H1 (cell line): ENCODE data around the gene DEUP1. TPM values are rescaled to one million over a fixed set of nuclear protein-coding genes. Genes with fewer than 3 reads are reported as not detected.

Experiments used
- CTCF ChIA-PET: fragments of 300-600 bp; sonication (Branson Sonifier 250); formaldehyde crosslinking; loops from one replicate; lab custom pipeline; 2021; ENCODE audit not compliant: partially characterized antibody; lab: Charles Lee
- POLR2A ChIA-PET: fragments of 300-600 bp; sonication (Branson Sonifier 250); formaldehyde crosslinking; loops from one replicate; lab custom pipeline; 2021; ENCODE audit warnings: inconsistent platforms; ENCODE audit not compliant: partially characterized antibody; lab: Charles Lee
- DNase-seq, 2 experiments: peaks; one replicate each; pipeline versions ENCODE4 v3.0.0 to v3.0.0-alpha.2; 2010 to 2022; ENCODE audit warnings: low spot score in 2 of 2, low read depth in 1 of 2, mixed read lengths in 1 of 2
- FAIRE-seq: peaks from 2 replicates; lab custom pipeline; 2011; peaks lifted over from hg19 to GRCh38; lab: Jason Lieb, UNC
- H2AFZ ChIP-seq: 2 replicates; pipeline ENCODE4 v1.8.1; 2012; ENCODE audit warnings: low read length, inconsistent platforms
- H2AK5ac ChIP-seq: 2 replicates; pipeline ENCODE4 v1.6.1; 2013; ENCODE audit warnings: low read depth, low read length
- H2BK120ac ChIP-seq: replicated peaks from 2 replicates; pipeline ENCODE3; 2013; ENCODE audit warnings: low read depth, low read length, inconsistent platforms
- H2BK12ac ChIP-seq: 2 replicates; pipeline ENCODE4 v1.6.1; 2013; ENCODE audit warnings: low read depth, low read length
- H2BK15ac ChIP-seq: 2 replicates; pipeline ENCODE4 v1.6.1; 2013; ENCODE audit warnings: low read length
- H2BK20ac ChIP-seq: 2 replicates; pipeline ENCODE4 v1.6.1; 2013; ENCODE audit warnings: low read length
- H2BK5ac ChIP-seq: 2 replicates; pipeline ENCODE4 v1.6.1; 2013; ENCODE audit warnings: low read depth, low read length
- H3K14ac ChIP-seq: 2 replicates; pipeline ENCODE4 v1.6.1; 2013; ENCODE audit warnings: inconsistent platforms; ENCODE audit not compliant: insufficient read length
- H3K18ac ChIP-seq: 2 replicates; pipeline ENCODE4 v1.6.1; 2013; ENCODE audit warnings: low read length; ENCODE audit errors: extremely low read depth
- H3K23ac ChIP-seq: 2 replicates; pipeline ENCODE4 v1.6.1; 2013; ENCODE audit warnings: inconsistent platforms; ENCODE audit not compliant: insufficient read length
- H3K23me2 ChIP-seq: 2 replicates; pipeline ENCODE4 v1.6.1; 2013; ENCODE audit warnings: low read depth, low read length
- H3K27ac ChIP-seq: 2 replicates; pipeline ENCODE4 v1.6.1; 2011; ENCODE audit warnings: low read depth, low read length, inconsistent platforms
- H3K27me3 ChIP-seq, 4 experiments: replicated peaks in 1 of 4; 1 replicate in 1 of 4; 2 replicates in 3 of 4; pipeline versions ENCODE4 v1.6.1 to v1.8.1; 2011 to 2013; ENCODE audit warnings: low read length in 3 of 4, mild to moderate bottlenecking in 3 of 4, inconsistent platforms in 2 of 4, mixed read lengths in 2 of 4, moderate library complexity in 1 of 4; ENCODE audit not compliant: control insufficient read depth in 3 of 4, insufficient read depth in 3 of 4; ENCODE audit errors: extremely low read depth in 1 of 4
- H3K36me3 ChIP-seq, 4 experiments: 2 replicates each; pipeline versions ENCODE4 v1.6.1 to v1.8.1; 2011 to 2013; ENCODE audit warnings: mild to moderate bottlenecking in 4 of 4, low read length in 3 of 4, moderate library complexity in 2 of 4, control low read depth in 1 of 4, inconsistent platforms in 1 of 4; ENCODE audit not compliant: insufficient read depth in 4 of 4, control insufficient read depth in 2 of 4
- H3K4ac ChIP-seq: replicated peaks from 2 replicates; pipeline ENCODE3; 2013; ENCODE audit warnings: low read length, low read depth, mixed read lengths, inconsistent platforms; ENCODE audit not compliant: insufficient read length
- H3K4me1 ChIP-seq, 4 experiments: replicated peaks in 1 of 4; 1 replicate in 1 of 4; 2 replicates in 3 of 4; pipeline versions ENCODE4 v1.6.1 to v1.8.1; 2011 to 2013; ENCODE audit warnings: low read length in 3 of 4, inconsistent platforms in 2 of 4, mixed read lengths in 1 of 4; ENCODE audit not compliant: insufficient read depth in 4 of 4, control insufficient read depth in 3 of 4
- H3K4me2 ChIP-seq, 2 experiments: 2 replicates each; pipeline versions ENCODE4 v1.6.1 to v1.8.1; 2011 to 2013; ENCODE audit warnings: low read depth in 2 of 2, low read length in 2 of 2, control low read depth in 1 of 2, inconsistent platforms in 1 of 2, mild to moderate bottlenecking in 1 of 2; ENCODE audit not compliant: insufficient read depth in 1 of 2
- H3K4me3 ChIP-seq, 4 experiments: fragments of 200-600, 300-600 bp in 1 of 4; sonication (generic), shearing (Covaris generic), sonication (Bioruptor Twin) in 1 of 4; 2 replicates each; pipeline versions ENCODE4 v1.5.1 to v1.8.1; 2011 to 2016; ENCODE audit warnings: low read length in 4 of 4, low read depth in 3 of 4, control low read depth in 2 of 4, inconsistent platforms in 2 of 4, mild to moderate bottlenecking in 2 of 4, mixed read lengths in 1 of 4, moderate library complexity in 1 of 4; ENCODE audit not compliant: insufficient read depth in 2 of 4; ENCODE audit errors: extremely low read depth in 1 of 4
- H3K56ac ChIP-seq: replicated peaks from 2 replicates; pipeline ENCODE3; 2013; ENCODE audit warnings: low read depth, mild to moderate bottlenecking, mixed read lengths, low read length, inconsistent platforms; ENCODE audit not compliant: insufficient read length
- H3K79me1 ChIP-seq: 2 replicates; pipeline ENCODE4 v1.6.1; 2013; ENCODE audit warnings: low read depth, low read length, control low read depth
- H3K79me2 ChIP-seq, 2 experiments: 2 replicates each; pipeline versions ENCODE4 v1.6.1 to v1.8.1; 2012 to 2013; ENCODE audit warnings: low read length in 2 of 2, mild to moderate bottlenecking in 2 of 2, inconsistent platforms in 1 of 2; ENCODE audit not compliant: insufficient read depth in 2 of 2, control insufficient read depth in 1 of 2
- H3K9ac ChIP-seq, 4 experiments: replicated peaks in 1 of 4; 1 replicate in 1 of 4; 2 replicates in 3 of 4; pipeline versions ENCODE4 v1.6.1 to v1.8.1; 2011 to 2013; ENCODE audit warnings: low read depth in 3 of 4, low read length in 3 of 4, control low read depth in 2 of 4, mild to moderate bottlenecking in 2 of 4, moderate library complexity in 2 of 4, inconsistent platforms in 1 of 4; ENCODE audit errors: extremely low read depth in 1 of 4
- H3K9me3 ChIP-seq, 2 experiments: 2 replicates each; pipeline versions ENCODE4 v1.6.1 to v1.8.1; 2012 to 2013; ENCODE audit warnings: mild to moderate bottlenecking in 2 of 2, moderate library complexity in 2 of 2, control low read depth in 1 of 2, inconsistent platforms in 1 of 2, low read depth in 1 of 2, low read length in 1 of 2, mixed read lengths in 1 of 2; ENCODE audit not compliant: insufficient read depth in 2 of 2
- H4K20me1 ChIP-seq, 2 experiments: replicated peaks in 1 of 2; 2 replicates each; pipeline versions ENCODE3 to v1.8.1; 2011 to 2013; ENCODE audit warnings: inconsistent platforms in 2 of 2, low read length in 2 of 2, mild to moderate bottlenecking in 1 of 2; ENCODE audit not compliant: insufficient read depth in 2 of 2, control insufficient read depth in 1 of 2
- H4K5ac ChIP-seq: 2 replicates; pipeline ENCODE4 v1.6.1; 2013; ENCODE audit warnings: low read length, low read depth, mixed read lengths, inconsistent platforms; ENCODE audit not compliant: insufficient read length
- H4K8ac ChIP-seq: 2 replicates; pipeline ENCODE4 v1.8.0; 2013; ENCODE audit warnings: mild to moderate bottlenecking, moderate library complexity, low read length, inconsistent platforms; ENCODE audit not compliant: insufficient read depth; ENCODE audit errors: extremely low read depth
- H4K91ac ChIP-seq: replicated peaks from 2 replicates; pipeline ENCODE3; 2013; ENCODE audit warnings: low read length, mixed read lengths, inconsistent platforms; ENCODE audit not compliant: insufficient read length
- BACH1 ChIP-seq: IDR thresholded peaks from 2 replicates; pipeline ENCODE4 v1.6.1; 2012; ENCODE audit warnings: low read length, improper control_type of control experiment
- BCL11A ChIP-seq, 2 experiments: IDR thresholded peaks; one replicate each; pipeline ENCODE4 v1.6.1; 2011; ENCODE audit warnings: low read depth in 2 of 2, low read length in 2 of 2, mild to moderate bottlenecking in 2 of 2
- BRCA1 ChIP-seq: IDR thresholded peaks from 2 replicates; pipeline ENCODE4 v1.6.1; 2012; ENCODE audit warnings: low read depth, low read length, improper control_type of control experiment
- E2F6 ChIP-seq: IDR thresholded peaks from 2 replicates; pipeline ENCODE4 v1.6.1; 2012; ENCODE audit warnings: inconsistent platforms
- HDAC2 ChIP-seq, 2 experiments: fragments of 300-600 bp in 1 of 2; sonication (generic) in 1 of 2; IDR thresholded peaks; 2 replicates each; pipeline ENCODE4 v1.6.1; 2011 to 2012; ENCODE audit warnings: low read depth in 2 of 2, low read length in 2 of 2, mild to moderate bottlenecking in 2 of 2, moderate library complexity in 2 of 2, borderline replicate concordance in 1 of 2, inconsistent platforms in 1 of 2
- TAF7 ChIP-seq: optimal IDR thresholded peaks from 2 replicates; pipeline ENCODE3; 2011; ENCODE audit warnings: low read depth, mild to moderate bottlenecking, inconsistent platforms, low read length, moderate library complexity, borderline replicate concordance
- YY1 ChIP-seq: IDR thresholded peaks from 2 replicates; pipeline ENCODE4 v1.6.1; 2011; ENCODE audit warnings: low read depth, mild to moderate bottlenecking, low read length
- WGBS, 2 experiments: shearing (Covaris generic) in 1 of 2; methylation state at CpG; one replicate each; pipeline versions ENCODE4 v1.1.6 to v1.1.7; 2013 to 2015; ENCODE audit warnings: low lambda C conversion rate in 2 of 2, mixed read lengths in 2 of 2, inconsistent platforms in 1 of 2, low coverage in 1 of 2, missing lambda C conversion rate in 1 of 2; ENCODE audit not compliant: insufficient replicate concordance in 2 of 2, insufficient coverage in 1 of 2, insufficient read length in 1 of 2; ENCODE audit errors: extremely low coverage in 1 of 2, missing lambda C conversion rate in 1 of 2; 5-methylcytosine and 5-hydroxymethylcytosine counted together
- polyA plus RNA-seq, 7 experiments: library from polyadenylated mRNA; depleted of rRNA in 3 of 7; stranded (reverse) in 5 of 7; unstranded in 2 of 7; fragments of >200 nt in 5 of 7; fragments of 200-250 nt in 2 of 7; gene quantifications; 1 replicate in 5 of 7; 2 replicates in 1 of 7; 4 replicates in 1 of 7; pipeline versions ENCODE4 v1.2.1 to v1.2.3, GENCODE V29; 2011 to 2013; ENCODE audit warnings: missing spikeins in 2 of 7, mixed read lengths in 2 of 7
- total RNA-seq: library from RNA; stranded (reverse); fragmentation: NEBNext Ultra II Directional; extraction: Animal tissue kit (Norgen Biotek cat#: 25700); gene quantifications from 2 replicates; pipeline ENCODE4 v1.2.1, GENCODE V29; 2021

The DEUP1 gene
- total and polyA plus RNA-seq, 2 of the 8 experiments (the other 6 are each of a cell fraction or from before 2014, with no cell fraction given) = 0.45 TPM; not detected in 1

- no peak for DNase-seq
- Histone ChIP-seq H3K9me3 (peaks cover 6 to 7% of the 10 kb centered on the region in 2 experiments; a peak in 2 of 4 replicates), H3K79me1 (no peaks in the 10 kb centered on the region), H3K4me1 (peaks cover 10 to 23% (median 20%) of the 10 kb centered on the region in 4 experiments), H3K36me3 (peaks cover 0 to 5% (median 0%) of the 10 kb centered on the region in 4 experiments; a peak in 1 of 8 replicates), H3K4me3 (no peak overlapping the region), H2BK120ac (no peak overlapping the region), H4K8ac (no peak overlapping the region), H3K18ac (peak overlapping the region; percentile 17; the same call in 1 of the 2 replicates), H4K91ac (peak overlapping the region; percentile 28), H3K14ac (no peak overlapping the region), H2BK5ac (peak overlapping the region; percentile 54; the same call in 1 of the 2 replicates), H3K23ac (no peak overlapping the region), H4K5ac (no peak overlapping the region), H2BK12ac (peak overlapping the region; percentile 97), H3K27ac (peak overlapping the region; percentile 6; the same call in 1 of the 2 replicates), H3K79me2 (no peaks in the 10 kb centered on the region), H3K4me2 (peak overlapping the region in 1 of 2 experiments; percentile 71; a peak in 1 of 4 replicates), H3K56ac (no peak overlapping the region), H3K27me3 (no peaks in the 10 kb centered on the region), H2BK20ac (no peak overlapping the region), H3K4ac (no peak overlapping the region)
- ChIA-PET POLR2A (interaction anchor here (1.1 to 4.0 kb wide), 8 partner anchors 8 to 63 kb away, joined by 3 to 32 read pairs (median 5); partner anchors contain the start of gene SMCO4), CTCF (interaction anchor here (2.1 kb wide), 1 partner anchor 8 kb away, joined by 8 read pairs; no protein-coding TSS in a partner anchor)
- WGBS, 2 experiments = 84% methylated on average over 19 of the region's 19 CpGs; no CpG with 5 or more reads in 1 of the 2 experiments
- no peak for FAIRE-seq
- TF ChIP-seq BRCA1 (no peak), TAF7 (no peak), BACH1 (no peak), BCL11A (IDR thresholded peaks at IDR 0.05; ENCODE audit: low read depth in 2 of 2, low read length in 2 of 2) (no peak), YY1 (no peak), HDAC2 (IDR thresholded peaks at IDR 0.05; ENCODE audit: borderline replicate concordance in 1 of 2, low read depth in 2 of 2, low read length in 2 of 2) (no peak), E2F6 (no peak)
- TF ChIP-seq, all 59 proteins: peak for 0
- no peak overlapping the region for H3K9ac ChIP-seq
- no peaks in the 10 kb centered on the region for H3K23me2 ChIP-seq
- H2BK15ac ChIP-seq = no peak overlapping the region
- H2AK5ac ChIP-seq = no peak overlapping the region; the same call in 1 of the 2 replicates
- no peak overlapping the region for H2AFZ ChIP-seq
- H4K20me1 ChIP-seq = no peaks in the 10 kb centered on the region
These were observed 148.3 kb downstream of the DEUP1 start for GRCh38 chr11:93478841-93479240.
